Kidney (tissue), 14 donors: ENCODE measurements around the gene ZC3H15. TPM values are rescaled to one million over a fixed set of nuclear protein-coding genes. Genes with fewer than 3 reads are reported as not detected.
A peak's percentile ranks its signal among the peaks of the same experiment; 100 is the strongest.

Experiments used
- DNase-seq, 5 donors: peaks; one replicate each; pipeline ENCODE4 v3.0.0-alpha.2; 2013 to 2020
- FAIRE-seq: peaks from 2 replicates; lab custom pipeline; 2012; peaks lifted over from hg19 to GRCh38; lab: Jason Lieb, UNC
- H3K27ac ChIP-seq, 2 donors: one replicate each; pipeline ENCODE4 v1.7.0; 2013; ENCODE audit warnings: low read depth in 2 of 2, low read length in 2 of 2, inconsistent platforms in 1 of 2
- H3K27me3 ChIP-seq: one replicate; pipeline ENCODE4 v1.7.1; 2013; ENCODE audit warnings: low read length, inconsistent platforms; ENCODE audit not compliant: control insufficient read depth, insufficient read depth
- H3K36me3 ChIP-seq, 3 donors: one replicate each; pipeline versions ENCODE4 v1.7.0 to v1.7.1; 2013; ENCODE audit warnings: low read length in 3 of 3, control low read depth in 1 of 3, inconsistent platforms in 1 of 3; ENCODE audit not compliant: insufficient read depth in 3 of 3, control insufficient read depth in 2 of 3
- H3K4me1 ChIP-seq, 3 donors: one replicate each; pipeline versions ENCODE4 v1.7.0 to v1.7.1; 2013; ENCODE audit warnings: low read length in 3 of 3, inconsistent platforms in 1 of 3, low read depth in 1 of 3; ENCODE audit not compliant: control insufficient read depth in 2 of 3, insufficient read depth in 2 of 3
- H3K4me3 ChIP-seq, 3 donors: one replicate each; pipeline versions ENCODE4 v1.7.0 to v1.8.1; 2013; ENCODE audit warnings: low read length in 3 of 3, control low read depth in 1 of 3, inconsistent platforms in 1 of 3
- H3K9ac ChIP-seq, 3 donors: one replicate each; pipeline versions ENCODE4 v1.7.0 to v1.7.1; 2013; ENCODE audit warnings: low read length in 3 of 3, control low read depth in 1 of 3, inconsistent platforms in 1 of 3
- H3K9me3 ChIP-seq, 3 donors: one replicate each; pipeline versions ENCODE4 v1.7.0 to v1.7.1; 2013; ENCODE audit warnings: low read length in 3 of 3, control low read depth in 1 of 3, inconsistent platforms in 1 of 3; ENCODE audit not compliant: control insufficient read depth in 2 of 3, insufficient read depth in 1 of 3
- intact Hi-C: fragments of 100-400 bp; cut with DNase I; formaldehyde crosslinking; loops from one replicate; pipeline ENCODE4 v1.11.1; 2022
- polyA plus RNA-seq: library from polyadenylated mRNA; stranded (reverse); fragments of 350-450 nt; fragmentation: Illumina TruSeq; extraction: RNeasy Lipid Tissue Mini Kit (QIAGEN cat#74804); gene quantifications from one replicate; pipeline ENCODE4 v1.2.3, GENCODE V29; 2014; ENCODE audit warnings: low read depth, low replicate concordance; ENCODE audit not compliant: insufficient read depth
- total RNA-seq: library from RNA; stranded (reverse); fragmentation: NEBNext Ultra II Directional; extraction: Animal tissue kit (Norgen Biotek cat#: 25700); gene quantifications from one replicate; pipeline ENCODE4 v1.2.1, GENCODE V29; 2021
- TF ChIP-seq, protein P1 (sequence below): IDR thresholded peaks from 3 replicates; pipeline ENCODE4 v1.5.1; 2012; ENCODE audit warnings: mild to moderate bottlenecking, moderate library complexity, borderline replicate concordance; ENCODE audit not compliant: insufficient read depth; ENCODE audit errors: extremely low read depth
- donor health status: control.
- donor health status: control.
- donor health status: control.
- donor health status: control.
- donor health status: control.
- donor health status: DM: yes; HTN: yes; CAD: no.
- donor health status: Normal renal cell carcinoma (clear cell type).

ZC3H15 gene
- total and polyA plus RNA-seq, 2 donors from 2014 or later, result 45.3 to 51.5 TPM

DNA sequence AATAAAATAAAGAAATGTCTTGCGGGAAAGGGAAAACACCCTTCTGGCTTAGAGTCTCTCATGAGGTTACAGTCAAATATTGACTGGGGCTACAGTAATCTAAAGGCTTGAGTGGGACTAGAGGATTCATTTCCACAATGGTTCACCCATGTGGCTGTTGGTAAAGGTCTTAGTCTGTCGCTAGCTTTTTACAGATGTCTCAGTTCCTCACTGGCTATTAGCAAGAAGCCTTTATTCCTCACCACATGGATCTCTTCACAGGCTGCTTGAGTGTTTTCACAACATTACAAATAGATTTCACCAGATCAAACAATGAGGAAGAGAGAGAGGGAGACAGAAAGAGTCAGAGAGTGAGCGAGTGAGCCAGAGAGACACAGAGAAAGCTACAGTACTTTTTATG, 8.3 kb upstream of the ZC3H15 start:
- Histone ChIP-seq H3K36me3 (no peaks in the 10 kb centered on the region), H3K4me3 (no peak overlapping the region), H3K4me1 (no peaks in the 10 kb centered on the region), H3K27me3 (no peaks in the 10 kb centered on the region), H3K9me3 (no peaks in the 10 kb centered on the region), H3K27ac (no peak overlapping the region), H3K9ac (no peak overlapping the region)
- FAIRE-seq (no peak), DNase-seq (peak in 1 of 5 donors; percentile 13)
- TF ChIP-seq, protein P1, sequence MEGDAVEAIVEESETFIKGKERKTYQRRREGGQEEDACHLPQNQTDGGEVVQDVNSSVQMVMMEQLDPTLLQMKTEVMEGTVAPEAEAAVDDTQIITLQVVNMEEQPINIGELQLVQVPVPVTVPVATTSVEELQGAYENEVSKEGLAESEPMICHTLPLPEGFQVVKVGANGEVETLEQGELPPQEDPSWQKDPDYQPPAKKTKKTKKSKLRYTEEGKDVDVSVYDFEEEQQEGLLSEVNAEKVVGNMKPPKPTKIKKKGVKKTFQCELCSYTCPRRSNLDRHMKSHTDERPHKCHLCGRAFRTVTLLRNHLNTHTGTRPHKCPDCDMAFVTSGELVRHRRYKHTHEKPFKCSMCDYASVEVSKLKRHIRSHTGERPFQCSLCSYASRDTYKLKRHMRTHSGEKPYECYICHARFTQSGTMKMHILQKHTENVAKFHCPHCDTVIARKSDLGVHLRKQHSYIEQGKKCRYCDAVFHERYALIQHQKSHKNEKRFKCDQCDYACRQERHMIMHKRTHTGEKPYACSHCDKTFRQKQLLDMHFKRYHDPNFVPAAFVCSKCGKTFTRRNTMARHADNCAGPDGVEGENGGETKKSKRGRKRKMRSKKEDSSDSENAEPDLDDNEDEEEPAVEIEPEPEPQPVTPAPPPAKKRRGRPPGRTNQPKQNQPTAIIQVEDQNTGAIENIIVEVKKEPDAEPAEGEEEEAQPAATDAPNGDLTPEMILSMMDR, result no peak
- intact Hi-C loops, result no loop called here

- Histone ChIP-seq H3K9me3 (no peaks in the 10 kb centered on the region), H3K4me1 (peaks cover 0 to 5% (median 0%) of the 10 kb centered on the region in 3 donors), H3K9ac (no peak overlapping the region), H3K36me3 (no peaks in the 10 kb centered on the region), H3K4me3 (no peak overlapping the region), H3K27ac (no peak overlapping the region), H3K27me3 (no peaks in the 10 kb centered on the region)
- no peak for DNase-seq
- intact Hi-C loops, result no loop called here
- FAIRE-seq, result no peak
- TF ChIP-seq, protein P1, result no peak
These were observed 5.1 kb upstream of the ZC3H15 start for GRCh38 chr2:186480991-186481390.

GRCh38 chr2:186484062-186484735, 1.9 kb upstream of the ZC3H15 start:
- Histone ChIP-seq H3K27ac (no peak overlapping the region), H3K27me3 (no peaks in the 10 kb centered on the region), H3K9me3 (no peaks in the 10 kb centered on the region), H3K4me1 (peaks cover 0 to 14% (median 11%) of the 10 kb centered on the region in 3 donors), H3K9ac (peak overlapping the region in 1 of 3 donors; percentile 22), H3K4me3 (peak overlapping the region; percentile 19 to 92 (median 25)), H3K36me3 (no peaks in the 10 kb centered on the region)
- FAIRE-seq (no peak), DNase-seq (peak in 2 of 5 donors; percentile 13 to 32)
- intact Hi-C loops, result no loop called here
- TF ChIP-seq, protein P1, result no peak

- peak overlapping the region; percentile 79 to 92 (median 87) for H3K4me3 ChIP-seq
- DNase-seq, result no peak
- intact Hi-C loops, result no loop called here
- H3K4me1 ChIP-seq, result peaks cover 0 to 19% (median 15%) of the 10 kb centered on the region in 3 donors
- no peaks in the 10 kb centered on the region for H3K9me3 ChIP-seq
- no peaks in the 10 kb centered on the region for H3K27me3 ChIP-seq
- peak overlapping the region; percentile 90 to 97 for H3K27ac ChIP-seq
- H3K9ac ChIP-seq, result peak overlapping the region; percentile 83 to 97 (median 84)
- no peaks in the 10 kb centered on the region for H3K36me3 ChIP-seq
- FAIRE-seq, result no peak
- TF ChIP-seq, protein P1, result no peak
These were observed 537 bp upstream of the ZC3H15 start for GRCh38 chr2:186485576-186485870.
